Stimulated activated CD4-positive, alpha-beta T cell treated with anti-CD3 and anti-CD28 coated beads, Interleukin-12 subunit alpha, Interleukin-12 subunit beta, amount 100 ng/mL, for 24 hours (primary cell): ENCODE results near the gene NEGR1.

Experiments
- DNase-seq, 2 experiments: peaks; one replicate each; pipeline ENCODE4 v3.0.0-alpha.2; 2020; ENCODE audit warnings: low read depth in 2 of 2

Gene NEGR1

DNA sequence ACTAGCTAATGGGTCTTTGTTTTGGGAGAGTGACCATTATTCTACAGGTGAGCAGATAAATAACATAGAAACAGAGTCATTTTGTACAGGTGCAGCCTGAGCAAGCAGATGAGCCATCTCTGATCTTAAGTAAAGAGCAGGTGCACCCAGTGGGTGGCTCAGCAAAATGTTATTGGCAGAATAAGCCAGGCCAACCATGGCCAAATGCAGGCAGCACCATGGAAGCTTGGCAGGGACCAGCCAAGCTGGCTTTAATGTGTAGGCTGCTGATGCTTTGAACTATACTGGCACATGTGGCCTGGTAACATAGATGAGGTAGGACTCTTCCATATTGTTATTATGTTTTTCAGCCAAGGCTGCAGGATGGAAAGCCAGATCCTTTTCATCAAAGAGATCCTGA lies 648.2 kb downstream of the NEGR1 start:
- DNase-seq, result no peak

DNA sequence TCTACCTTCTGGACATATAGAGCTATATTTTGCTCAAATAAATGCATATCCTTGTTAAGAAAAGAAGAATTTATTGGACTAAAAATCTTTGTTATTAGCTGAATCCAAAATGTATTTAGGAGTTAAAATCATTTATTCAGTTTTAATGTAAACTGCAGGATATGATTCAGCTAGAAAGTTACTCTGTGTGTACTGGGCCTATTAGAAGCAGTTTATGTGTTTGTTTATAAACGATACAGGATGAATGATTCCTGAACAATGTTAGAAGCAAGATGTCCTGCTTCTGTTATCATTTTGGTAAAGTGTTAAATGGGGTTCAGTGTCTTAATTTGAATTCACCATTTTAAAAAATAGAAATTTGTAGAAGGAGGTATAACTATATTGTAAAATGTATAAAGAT lies 652.3 kb downstream of the NEGR1 start:
- DNase-seq, result no peak

DNA sequence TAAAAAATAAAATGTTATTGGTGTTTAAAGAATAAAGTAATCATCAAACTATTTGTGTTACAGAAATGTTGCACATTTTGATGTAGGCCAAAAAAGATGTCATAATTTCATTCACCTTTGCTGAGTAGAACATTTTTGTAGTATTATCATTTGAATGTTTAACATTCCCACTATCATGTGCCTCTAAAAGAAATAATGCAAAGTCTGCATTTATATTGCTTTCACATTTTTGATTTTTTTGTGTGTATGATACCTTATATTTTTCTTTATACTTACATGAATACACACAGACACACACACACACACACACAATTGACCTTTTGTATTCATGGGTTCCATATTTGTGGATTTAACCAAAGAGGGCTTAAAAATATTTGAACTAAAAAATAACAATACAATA lies 657.3 kb downstream of the NEGR1 start:
- DNase-seq, result no peak

DNA sequence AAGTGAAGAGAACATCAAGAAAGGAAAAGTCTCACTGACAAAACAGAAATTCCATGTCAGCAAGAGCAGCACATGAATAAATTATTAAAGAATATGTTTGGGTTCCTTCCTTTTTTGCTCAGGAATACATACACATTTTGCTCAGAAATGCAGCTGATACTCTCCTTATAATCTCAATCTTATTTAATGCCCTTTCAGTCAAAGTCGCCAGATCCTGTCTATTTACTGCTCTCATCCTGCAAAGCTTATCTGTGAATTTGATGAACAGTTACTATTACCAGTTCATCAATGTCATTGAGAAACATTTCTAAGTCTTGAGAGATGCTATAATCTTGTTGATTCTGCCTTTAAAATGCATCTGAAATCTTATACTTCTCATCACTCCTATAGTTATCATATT lies 658.5 kb downstream of the NEGR1 start:
- DNase-seq, result no peak

DNA sequence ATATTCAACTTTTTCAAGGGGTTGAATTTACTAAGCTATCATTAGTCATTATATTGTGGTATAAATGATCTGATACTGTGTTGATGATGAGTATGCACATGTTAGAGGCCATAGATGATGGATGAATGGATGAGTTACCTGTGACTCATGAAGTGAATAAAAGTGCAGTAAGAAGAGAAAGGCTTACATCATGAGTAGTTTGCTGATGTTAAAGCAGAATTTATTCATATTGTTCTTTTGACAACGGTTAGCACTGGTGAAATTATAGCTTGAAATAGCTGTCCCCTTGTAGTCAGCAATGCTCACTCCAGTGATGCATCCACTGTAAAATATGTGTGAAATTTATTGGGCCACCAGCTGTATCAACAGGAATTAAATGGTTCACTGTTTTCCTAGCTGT lies 660.6 kb downstream of the NEGR1 start:
- DNase-seq, result no peak

DNA sequence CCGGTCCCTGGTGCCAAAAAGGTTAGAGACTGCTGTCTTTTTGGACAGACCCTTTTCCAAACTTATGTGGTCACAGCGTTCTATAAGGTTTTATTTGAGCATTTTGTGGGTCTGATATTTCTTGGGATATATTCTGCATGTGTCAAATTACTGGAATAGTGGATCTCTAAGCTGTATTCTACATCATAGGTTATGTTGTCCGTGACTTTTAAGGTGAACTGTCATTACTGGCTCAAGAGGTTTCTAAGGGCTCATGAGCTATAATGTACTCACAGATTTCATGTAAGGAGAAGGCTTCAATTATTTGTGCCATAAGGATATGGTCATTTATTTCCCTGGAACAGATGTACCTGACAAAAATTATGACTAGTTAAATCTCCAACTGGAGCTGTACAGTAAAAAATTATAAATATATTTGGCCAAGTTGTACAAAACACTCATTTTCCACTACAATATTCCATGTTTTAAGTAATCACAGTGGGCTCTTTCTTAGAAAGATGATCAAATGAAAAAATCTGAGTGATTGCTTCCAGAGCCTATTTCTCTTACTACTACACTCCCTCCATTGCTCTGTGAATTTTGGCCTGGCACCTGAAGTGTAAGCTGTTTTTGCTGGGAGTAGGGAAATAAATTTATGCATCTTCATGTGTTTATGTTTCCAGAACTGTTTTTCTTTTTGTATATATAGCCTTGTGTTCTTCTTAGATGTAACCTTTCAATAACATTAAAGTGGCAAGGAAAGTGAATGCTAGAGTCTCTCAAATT lies 663.4 kb downstream of the NEGR1 start:
- no peak for DNase-seq

DNA sequence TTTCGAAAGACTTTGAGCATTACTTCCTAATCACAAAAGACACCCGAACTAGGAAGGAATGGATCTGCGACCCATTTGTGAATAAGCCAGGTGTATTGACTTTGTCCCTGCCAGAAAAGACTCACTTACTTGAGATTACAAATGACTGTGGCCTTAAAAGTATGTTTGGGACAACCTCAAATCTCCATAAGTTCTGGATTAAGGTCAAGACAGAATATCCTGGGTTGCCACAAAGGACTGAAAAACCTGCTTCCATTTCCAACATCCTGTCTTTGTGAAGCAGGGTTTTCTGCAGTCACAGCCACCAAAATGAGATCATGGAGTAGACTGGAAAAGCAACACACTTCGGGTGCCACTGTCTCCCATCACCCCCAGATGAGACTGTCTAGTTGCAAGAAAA lies 664.1 kb downstream of the NEGR1 start:
- no peak for DNase-seq

DNA sequence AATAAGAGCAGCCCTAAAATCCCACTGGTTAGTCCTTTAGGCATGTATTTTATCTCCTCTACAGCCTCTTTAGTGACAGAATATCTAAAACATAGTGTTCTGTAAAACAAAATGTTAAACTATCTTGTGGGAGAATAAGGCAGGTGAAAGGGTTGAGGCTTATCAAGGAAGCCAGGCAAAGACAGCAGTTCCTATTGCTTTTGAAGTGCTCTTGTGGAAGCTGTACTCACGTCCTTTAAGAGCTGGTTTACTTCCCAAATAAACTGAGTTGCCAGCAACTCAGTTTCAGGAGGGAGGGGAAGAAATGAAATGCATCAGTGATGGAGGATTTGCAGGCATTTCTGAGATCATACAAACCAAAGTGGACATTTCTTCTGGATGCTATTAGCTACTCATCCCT lies 671.9 kb downstream of the NEGR1 start:
- no peak for DNase-seq

DNA sequence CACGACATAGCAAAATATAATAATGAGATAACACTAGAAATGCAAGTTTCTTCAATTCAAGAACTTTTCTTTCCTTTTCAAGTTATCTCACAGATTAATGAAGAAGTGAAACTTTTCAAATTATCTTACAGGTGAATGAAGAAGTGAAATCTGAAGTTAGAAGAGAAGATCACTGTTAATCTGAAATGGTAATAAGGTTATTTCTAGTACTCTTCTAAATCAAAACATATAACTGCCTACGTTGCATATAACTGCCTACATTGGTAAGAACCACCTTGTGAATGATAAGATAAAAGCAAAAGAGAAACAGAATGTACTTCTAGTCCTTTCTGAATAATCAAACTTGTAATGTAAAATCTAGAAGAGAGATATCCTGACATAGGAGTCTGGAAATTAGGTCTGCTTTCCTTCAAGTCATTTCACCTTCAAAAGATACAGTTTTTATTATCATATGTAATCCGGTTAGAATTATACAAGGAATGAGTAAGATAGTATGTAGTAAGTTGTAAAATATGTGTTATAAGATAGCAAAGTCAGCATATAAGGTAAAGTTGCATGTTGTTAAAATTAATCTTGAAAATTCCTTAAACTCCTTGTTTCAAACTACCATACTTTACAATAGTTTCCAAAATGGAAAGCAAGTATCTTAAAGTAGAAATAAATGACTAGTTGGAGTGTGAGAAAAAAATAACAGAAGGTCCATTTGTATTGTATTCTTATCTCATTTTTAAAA lies 679.1 kb downstream of the NEGR1 start:
- no peak for DNase-seq

DNA sequence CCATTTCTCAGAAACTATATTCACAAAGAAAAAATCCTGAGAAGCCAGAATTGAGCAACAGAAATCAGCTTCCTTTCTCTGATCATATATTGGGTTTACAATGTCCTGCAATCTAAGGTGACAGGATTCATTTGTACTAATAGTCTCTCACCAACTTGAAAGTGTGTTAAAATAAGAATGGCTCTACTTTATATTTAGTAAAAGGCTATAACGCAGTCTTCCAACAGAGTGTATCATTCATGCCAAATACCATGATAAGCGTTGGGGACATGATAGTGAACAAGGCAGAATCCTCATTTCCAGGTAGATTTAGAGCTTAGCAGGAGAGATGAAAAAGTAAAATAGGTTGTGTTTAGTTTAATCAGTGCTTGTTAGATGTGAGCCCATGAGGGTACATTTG lies 682.3 kb downstream of the NEGR1 start:
- no peak for DNase-seq

DNA sequence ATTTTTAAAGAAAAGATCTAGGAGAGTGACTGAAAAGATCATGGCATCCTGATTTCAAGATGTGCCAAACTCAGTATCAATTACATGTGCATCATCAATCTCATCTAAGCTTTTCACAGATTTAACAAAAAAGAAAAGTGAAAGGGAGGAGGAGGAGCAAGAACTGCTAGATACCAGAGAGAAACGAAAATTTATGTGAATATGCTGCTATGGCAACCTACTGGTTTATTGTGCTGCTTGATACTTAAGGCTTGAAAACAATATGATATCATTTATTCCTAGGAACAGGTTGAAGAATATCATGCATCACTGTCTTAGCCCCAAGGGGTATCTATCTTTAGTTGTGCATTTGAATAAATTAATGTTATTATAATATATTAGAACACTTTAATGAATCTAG lies 683.0 kb downstream of the NEGR1 start:
- no peak for DNase-seq

DNA sequence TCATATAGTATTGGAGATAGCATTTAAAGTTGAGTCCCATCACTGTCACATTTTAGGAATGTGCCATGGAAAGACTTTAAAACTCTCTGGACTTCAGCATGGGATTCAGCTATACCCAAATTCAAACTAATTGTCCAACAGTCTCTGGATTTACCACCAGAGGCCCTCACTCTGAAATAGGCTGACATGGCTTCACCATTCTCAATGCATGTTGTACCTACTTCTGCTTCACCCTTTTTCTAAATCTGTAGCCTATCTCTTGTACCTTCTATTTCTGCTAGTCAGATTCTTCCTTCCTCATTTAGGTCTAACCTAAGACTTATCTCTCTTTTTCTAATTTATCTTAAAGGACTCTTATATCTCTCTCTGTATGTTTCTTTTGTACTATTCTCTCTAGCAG lies 688.8 kb downstream of the NEGR1 start:
- no peak for DNase-seq

DNA sequence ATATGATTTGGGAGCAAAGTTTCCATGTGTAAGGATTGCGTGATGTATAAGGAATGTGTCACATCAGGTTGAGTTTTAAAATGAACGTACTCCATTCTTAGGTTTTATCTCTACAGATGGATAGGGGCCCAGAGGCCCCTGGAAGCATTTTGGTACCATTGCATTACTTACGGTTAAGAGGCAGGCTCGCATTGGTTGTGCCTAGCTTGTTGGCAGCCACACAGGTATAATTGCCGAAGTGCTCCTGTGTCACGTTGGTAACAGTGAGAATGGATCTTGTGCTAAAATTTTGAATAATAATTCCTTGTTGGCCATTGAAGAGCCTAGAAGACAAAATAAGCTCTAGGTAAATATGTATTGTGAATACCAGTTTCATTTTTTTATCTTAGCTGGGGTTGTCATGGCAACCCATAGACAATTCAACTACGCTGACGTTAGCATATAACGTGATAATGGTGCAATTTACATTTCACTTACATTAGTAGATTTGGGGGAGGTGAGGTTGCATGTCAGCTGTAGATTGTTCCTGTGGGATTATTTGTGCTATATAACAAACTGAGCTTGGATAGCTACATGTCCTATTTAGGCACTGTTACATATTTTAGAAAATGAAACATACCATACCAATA lies 689.6 kb downstream of the NEGR1 start:
- DNase-seq, result no peak

DNA sequence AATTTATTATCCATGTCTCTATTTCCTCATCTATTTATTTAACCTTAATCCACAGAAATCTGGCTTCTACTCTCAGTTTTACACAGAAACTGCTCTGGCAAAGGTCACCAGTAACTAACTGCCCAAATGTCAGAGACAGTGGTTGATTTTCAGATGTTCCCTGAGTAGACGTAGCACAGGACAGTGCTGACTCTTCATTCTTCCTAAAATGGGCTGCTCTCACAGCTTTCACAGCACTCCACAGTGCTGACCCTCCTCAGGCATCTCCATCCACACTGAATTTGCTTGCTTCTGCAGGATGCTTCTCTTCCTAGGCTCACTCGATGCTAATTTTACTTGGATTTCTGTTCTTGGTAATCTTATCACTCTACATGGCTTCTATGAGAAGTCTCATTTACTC lies 693.3 kb downstream of the NEGR1 start:
- DNase-seq, result no peak

DNA sequence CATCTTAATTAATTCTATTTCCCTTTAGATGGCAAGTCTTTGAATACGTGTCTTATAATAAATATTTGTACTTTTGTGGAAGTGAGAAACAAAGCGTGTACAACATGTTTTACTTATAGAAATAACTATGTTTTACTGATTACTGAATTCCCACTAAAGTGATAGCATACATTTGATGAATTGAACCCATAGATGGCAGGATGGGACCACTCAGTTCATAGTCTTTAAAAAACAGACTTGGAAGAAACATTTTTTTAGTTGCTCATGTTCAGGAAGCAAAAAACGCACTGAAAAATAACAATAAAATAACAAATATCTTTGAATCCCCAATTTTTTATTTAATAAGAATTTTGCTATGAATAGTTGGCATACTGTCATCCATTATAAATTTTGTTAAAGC lies 694.4 kb downstream of the NEGR1 start:
- no peak for DNase-seq

DNA sequence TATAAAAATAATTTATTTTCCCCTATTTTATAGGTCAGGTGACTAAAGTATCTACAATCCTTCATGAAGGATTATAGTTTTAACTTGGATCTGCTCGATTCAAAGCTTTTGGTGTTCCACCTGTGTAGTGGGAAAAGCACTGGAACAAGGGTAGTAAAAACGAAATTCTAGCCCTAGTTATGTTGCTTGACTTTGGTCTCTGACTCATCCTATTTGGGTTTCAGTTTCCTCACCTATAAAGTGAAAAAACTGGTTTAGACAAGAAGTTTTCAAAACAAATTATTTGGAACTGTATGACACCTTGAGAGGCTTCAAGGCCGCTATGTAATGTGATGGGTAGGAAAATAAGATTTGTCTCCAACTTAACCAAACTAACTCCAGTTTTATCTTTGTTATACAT lies 696.3 kb downstream of the NEGR1 start:
- DNase-seq, result no peak

DNA sequence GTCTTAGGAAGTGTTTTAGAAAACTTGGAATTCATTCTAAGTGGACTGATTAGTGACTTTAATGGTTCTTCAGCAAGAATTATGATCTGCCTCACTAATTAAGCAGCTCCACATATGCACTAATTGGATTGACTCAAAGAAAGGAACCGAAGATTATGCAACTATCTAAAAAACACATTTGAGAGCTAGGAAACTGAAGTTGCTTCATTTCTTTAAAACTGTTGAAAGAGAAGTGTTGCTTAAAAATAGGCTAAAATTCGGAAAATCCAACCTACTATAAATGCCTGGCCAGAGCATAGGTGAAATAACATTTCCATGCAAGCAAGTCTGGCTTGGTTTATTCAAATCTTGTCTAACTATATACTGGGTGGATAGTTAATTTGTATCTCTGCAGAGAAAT lies 698.6 kb downstream of the NEGR1 start:
- no peak for DNase-seq

DNA sequence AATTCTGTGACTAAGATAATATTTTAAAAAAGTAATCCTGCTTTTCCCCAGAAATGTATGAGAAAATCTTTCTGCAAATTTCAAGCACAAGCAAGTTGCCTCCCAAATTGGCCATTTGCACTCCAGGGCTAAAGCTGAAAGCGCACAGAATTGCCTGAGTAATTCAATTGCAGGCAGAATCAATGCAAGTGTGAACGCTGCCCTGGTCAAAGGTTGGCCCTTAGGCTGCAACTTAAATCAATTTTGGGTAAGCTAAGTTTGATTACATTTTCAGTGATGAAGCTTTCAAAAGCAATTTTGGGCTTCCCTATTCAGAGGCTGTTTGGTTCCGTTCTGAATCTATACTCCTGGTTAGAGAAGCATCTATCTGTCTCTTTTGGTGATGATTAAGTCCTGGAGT lies 699.7 kb downstream of the NEGR1 start:
- DNase-seq, result no peak

DNA sequence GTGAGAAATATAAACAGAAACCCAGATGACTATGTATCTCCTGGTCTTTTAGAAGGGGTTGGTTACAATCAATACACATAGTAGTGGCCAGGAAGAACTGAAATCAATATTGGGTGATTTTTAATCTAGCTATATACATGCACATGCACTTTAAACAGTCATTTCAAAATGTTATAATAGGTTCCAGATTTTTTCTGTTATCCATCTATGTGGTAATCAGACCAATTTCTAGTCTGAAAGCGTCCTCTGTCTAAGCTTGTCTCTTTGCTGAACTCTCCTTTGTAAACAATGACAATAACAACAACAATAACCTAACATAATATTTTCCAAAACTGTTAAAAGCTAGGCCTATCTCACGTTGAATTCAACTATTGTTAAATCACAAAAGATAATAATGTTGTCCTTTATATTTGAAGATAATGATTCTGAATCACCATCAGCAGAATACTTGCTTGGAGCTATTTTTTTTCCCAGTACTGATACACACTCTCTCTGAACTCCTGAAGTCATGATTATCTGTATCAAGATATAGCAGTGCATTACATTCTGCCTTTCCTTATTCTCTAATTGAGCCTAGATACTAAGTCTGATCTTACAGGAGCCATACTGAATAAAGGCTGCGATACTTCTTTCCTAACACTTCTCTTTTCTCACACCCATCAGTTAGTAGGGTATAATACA lies 704.7 kb downstream of the NEGR1 start:
- DNase-seq, result no peak

DNA sequence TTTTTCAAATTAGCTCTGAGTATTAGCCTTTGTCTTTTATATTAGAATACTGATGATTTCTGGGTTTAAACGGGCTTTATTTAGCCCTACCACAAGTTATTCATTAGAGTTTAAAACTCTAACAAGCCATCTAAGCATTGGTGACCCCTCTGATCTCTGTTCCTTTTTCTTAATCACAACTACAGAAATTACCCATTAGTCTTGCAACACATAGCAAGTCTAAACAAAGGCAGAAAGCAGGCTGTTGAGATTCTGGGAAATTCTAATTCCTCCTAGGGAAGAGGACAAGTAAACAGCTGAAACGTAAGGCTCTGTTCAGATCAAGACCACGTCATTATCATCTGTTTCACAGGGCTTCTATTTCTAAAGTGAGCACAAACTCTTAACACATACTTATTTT lies 710.3 kb downstream of the NEGR1 start:
- DNase-seq, result no peak

DNA sequence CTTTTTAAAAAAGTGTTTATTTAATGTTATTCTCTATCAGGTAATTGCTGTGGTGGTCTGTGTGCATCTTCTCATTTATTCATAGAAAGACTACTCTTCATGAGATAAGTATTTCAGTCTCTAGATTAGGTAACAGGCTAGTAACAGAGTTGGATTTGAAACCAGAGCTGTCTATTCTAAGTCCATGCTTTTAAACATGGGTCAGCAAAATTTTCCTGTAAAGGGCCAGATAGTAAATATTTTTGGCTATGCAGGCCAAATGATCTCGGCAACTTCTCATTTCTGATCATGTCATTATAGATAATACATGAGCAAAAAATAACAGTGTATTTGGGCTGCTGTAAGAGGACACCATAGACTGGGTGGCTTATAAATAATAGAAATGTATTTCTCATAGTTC lies 715.9 kb downstream of the NEGR1 start:
- DNase-seq, result no peak

DNA sequence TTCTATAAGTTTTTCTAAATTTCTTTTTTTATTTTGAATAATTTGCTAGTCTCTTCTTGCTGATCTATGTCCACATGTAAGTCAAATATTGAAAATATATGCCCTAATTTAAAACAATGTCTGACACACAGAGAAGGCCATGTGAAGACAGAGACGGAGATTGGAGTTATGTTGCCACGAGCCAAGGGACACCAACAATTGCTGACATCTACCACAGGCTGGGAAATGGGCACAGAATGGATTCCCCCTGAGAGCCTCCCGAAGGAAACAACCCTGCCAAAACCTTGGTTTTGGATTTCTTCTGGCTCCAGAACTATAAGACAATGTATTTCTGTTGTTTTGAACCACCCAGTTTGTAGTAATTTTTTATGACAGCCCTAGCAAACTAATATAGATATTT lies 716.5 kb downstream of the NEGR1 start:
- DNase-seq, result no peak

DNA sequence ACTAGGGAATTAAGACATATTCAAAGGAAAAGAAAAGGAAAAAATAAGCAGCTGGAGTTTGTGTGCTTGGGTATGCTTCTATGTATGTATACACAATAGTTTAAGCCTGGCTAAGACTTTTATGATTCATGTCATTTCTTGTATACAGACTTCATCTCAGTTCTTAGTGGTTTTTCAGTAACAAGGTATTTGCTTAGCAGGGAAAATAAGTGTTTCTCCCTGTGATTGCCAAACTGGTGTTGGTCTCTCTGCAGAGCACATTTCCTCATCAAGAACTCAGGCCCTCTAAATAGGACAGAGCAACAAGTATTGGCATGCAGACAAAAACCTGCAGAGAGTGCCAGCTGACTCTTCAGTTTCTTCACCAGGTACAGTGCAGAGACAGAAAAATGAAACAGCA lies 717.1 kb downstream of the NEGR1 start:
- DNase-seq, result no peak
